ENCODE results near the gene SLC35F2. TPM values are rescaled to one million over a fixed set of nuclear protein-coding genes. Genes with fewer than 3 reads are reported as not detected.

SLC35F2 gene
- polyA plus RNA-seq, 1 of the 3 experiments (the other 2 are of a cell fraction) = 12.4 TPM

DNA sequence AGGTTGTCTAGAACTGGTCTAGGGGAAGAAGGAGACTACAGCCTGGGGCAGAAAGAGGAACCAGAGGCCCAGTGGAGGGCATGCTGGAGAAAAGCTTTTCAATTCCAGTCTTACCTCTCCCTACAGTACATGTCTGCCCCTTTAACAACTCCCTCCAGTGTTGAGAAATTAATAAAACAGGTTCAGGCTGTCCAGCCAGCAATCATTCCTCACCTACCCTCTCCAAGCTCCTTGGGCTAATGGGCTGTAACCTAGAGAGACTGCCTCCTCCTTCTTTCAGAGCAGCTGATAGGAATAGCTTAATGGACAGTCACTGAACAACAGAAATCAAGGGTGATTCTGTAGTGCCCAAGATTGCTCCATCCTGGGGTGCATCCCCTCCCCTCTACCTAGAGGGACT is 8.8 kb downstream of the SLC35F2 start:
- 0 out of 2 replicates have a peak, but pooled peaks cover 3% of the 10 kb centered on the region for H4K20me1 ChIP-seq (ENCODE audit: insufficient read depth)
- no peak overlapping the region for H3K9ac ChIP-seq
- H2AFZ ChIP-seq (ENCODE audit: low read depth) = no peak overlapping the region
- H3K36me3 ChIP-seq (replicated peaks in 1 of 2; ENCODE audit: control insufficient read depth in 1 of 2, insufficient read depth in 2 of 2, low read length in 1 of 2) = no peaks in the 10 kb centered on the region
- CTCF ChIA-PET = interaction anchor here (1.3 kb wide), 1 partner anchor 9 kb away, joined by 3 read pairs; no protein-coding TSS in a partner anchor
- H3K4me3 ChIP-seq (ENCODE audit: low read depth in 2 of 2, low read length in 1 of 2) = no peak overlapping the region
- H3F3A ChIP-seq (replicated peaks; ENCODE audit: insufficient read depth) = peaks cover 3% of the 10 kb centered on the region
- H3K27me3 ChIP-seq (ENCODE audit: insufficient read depth) = no peaks in the 10 kb centered on the region
- no peak overlapping the region for H3K4me2 ChIP-seq
- H3K27ac ChIP-seq (ENCODE audit: low read depth in 2 of 2, low read length in 1 of 2) = no peak overlapping the region
- no peak for DNase-seq
- POLR2A ChIA-PET = no interaction called here
- H3K9me3 ChIP-seq = no peaks in the 10 kb centered on the region
- H3K9me2 ChIP-seq = no peaks in the 10 kb centered on the region
- TF ChIP-seq TCF12 (IDR thresholded peaks at IDR 0.05) (no peak), CHD2 (IDR thresholded peaks at IDR 0.05; ENCODE audit: low read length, partially characterized antibody) (no peak), FOXJ3 (CRISPR knock-in tag; IDR thresholded peaks at IDR 0.05) (no peak), SMC3 (IDR thresholded peaks at IDR 0.05; ENCODE audit: low read depth, low read length) (no peak), RXRA (IDR thresholded peaks at IDR 0.05; ENCODE audit: borderline replicate concordance, low read depth) (no peak), GABPA (IDR thresholded peaks at IDR 0.05; ENCODE audit: low read depth) (no peak), SIN3A (IDR thresholded peaks at IDR 0.05; ENCODE audit: borderline replicate concordance, low read depth, low read length) (no peak), RAD21 (IDR thresholded peaks at IDR 0.05; ENCODE audit: low read length) (no peak), NRF1 (IDR thresholded peaks at IDR 0.05; ENCODE audit: low read depth, low read length) (no peak)
- TF ChIP-seq, protein P1, sequence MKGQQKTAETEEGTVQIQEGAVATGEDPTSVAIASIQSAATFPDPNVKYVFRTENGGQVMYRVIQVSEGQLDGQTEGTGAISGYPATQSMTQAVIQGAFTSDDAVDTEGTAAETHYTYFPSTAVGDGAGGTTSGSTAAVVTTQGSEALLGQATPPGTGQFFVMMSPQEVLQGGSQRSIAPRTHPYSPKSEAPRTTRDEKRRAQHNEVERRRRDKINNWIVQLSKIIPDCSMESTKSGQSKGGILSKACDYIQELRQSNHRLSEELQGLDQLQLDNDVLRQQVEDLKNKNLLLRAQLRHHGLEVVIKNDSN (IDR thresholded peaks at IDR 0.05; ENCODE audit: borderline replicate concordance, low read depth) = no peak
- peaks cover 23% of the 10 kb centered on the region; the same call in 1 of the 2 replicates for H3K79me2 ChIP-seq (ENCODE audit: insufficient read depth)
- peaks cover 0 to 7% of the 10 kb centered on the region in 2 experiments; a peak in 1 of 4 replicates for H3K4me1 ChIP-seq (ENCODE audit: control insufficient read depth in 1 of 2, insufficient read depth in 2 of 2, low read depth in 1 of 2, low read length in 1 of 2)

DNA sequence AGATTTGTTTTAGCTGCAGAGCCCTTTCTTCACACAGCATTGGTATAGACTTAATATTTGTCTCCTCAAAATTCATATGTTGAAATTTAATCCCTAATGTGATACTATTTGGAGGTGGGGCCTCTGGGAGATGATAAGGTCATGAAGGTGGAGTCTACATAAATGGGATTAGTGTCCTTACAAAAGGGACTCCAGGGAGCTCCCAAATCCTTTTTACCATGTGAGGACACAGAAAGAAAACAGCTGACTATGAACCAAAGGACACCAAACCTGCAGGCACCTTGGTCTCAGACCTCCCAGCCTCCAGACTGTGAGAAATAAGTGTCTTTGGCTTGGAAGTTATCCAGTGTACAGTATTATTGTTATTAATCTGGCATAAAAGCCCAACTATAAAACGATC is 10.2 kb downstream of the SLC35F2 start:
- CTCF ChIA-PET = interaction anchor here (1.7 kb wide), 1 partner anchor 11 kb away, joined by 3 read pairs; no protein-coding TSS in a partner anchor
- TF ChIP-seq, protein P2, sequence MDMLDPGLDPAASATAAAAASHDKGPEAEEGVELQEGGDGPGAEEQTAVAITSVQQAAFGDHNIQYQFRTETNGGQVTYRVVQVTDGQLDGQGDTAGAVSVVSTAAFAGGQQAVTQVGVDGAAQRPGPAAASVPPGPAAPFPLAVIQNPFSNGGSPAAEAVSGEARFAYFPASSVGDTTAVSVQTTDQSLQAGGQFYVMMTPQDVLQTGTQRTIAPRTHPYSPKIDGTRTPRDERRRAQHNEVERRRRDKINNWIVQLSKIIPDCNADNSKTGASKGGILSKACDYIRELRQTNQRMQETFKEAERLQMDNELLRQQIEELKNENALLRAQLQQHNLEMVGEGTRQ (IDR thresholded peaks at IDR 0.05; ENCODE audit: borderline replicate concordance, low read depth, low read length) = no peak
- TF ChIP-seq, protein P1 (IDR thresholded peaks at IDR 0.05; ENCODE audit: borderline replicate concordance, low read depth) = no peak
- TF ChIP-seq FOXJ3 (CRISPR knock-in tag; IDR thresholded peaks at IDR 0.05) (no peak), FOSL2 (IDR thresholded peaks at IDR 0.05; ENCODE audit: borderline replicate concordance, low read depth) (no peak), RCOR1 (IDR thresholded peaks at IDR 0.05; ENCODE audit: low read length) (no peak)

More for the DNA sequence above, 10.2 kb downstream of the SLC35F2 start:
- H3F3A ChIP-seq (replicated peaks; ENCODE audit: insufficient read depth) = peaks cover 3% of the 10 kb centered on the region
- H3K4me2 ChIP-seq = no peak overlapping the region
- no peaks in the 10 kb centered on the region for H3K36me3 ChIP-seq (replicated peaks in 1 of 2; ENCODE audit: control insufficient read depth in 1 of 2, insufficient read depth in 2 of 2, low read length in 1 of 2)
- no peak overlapping the region for H2AFZ ChIP-seq (ENCODE audit: low read depth)
- no peaks in the 10 kb centered on the region for H3K27me3 ChIP-seq (ENCODE audit: insufficient read depth)
- no peaks in the 10 kb centered on the region for H3K9me3 ChIP-seq
- WGBS (ENCODE audit: low lambda C conversion rate) = 57% methylated on average over 1 of the region's 1 CpG
- H3K79me2 ChIP-seq (ENCODE audit: insufficient read depth) = peaks cover 19% of the 10 kb centered on the region; the same call in 1 of the 2 replicates
- no peak overlapping the region for H3K9ac ChIP-seq
- H3K4me3 ChIP-seq (ENCODE audit: low read depth in 2 of 2, low read length in 1 of 2) = no peak overlapping the region
- H3K4me1 ChIP-seq (ENCODE audit: control insufficient read depth in 1 of 2, insufficient read depth in 2 of 2, low read depth in 1 of 2, low read length in 1 of 2) = peaks cover 0 to 7% of the 10 kb centered on the region in 2 experiments; a peak in 1 of 4 replicates
- H3K9me2 ChIP-seq = no peaks in the 10 kb centered on the region
- no peak overlapping the region for H3K27ac ChIP-seq (ENCODE audit: low read depth in 2 of 2, low read length in 1 of 2)
- H4K20me1 ChIP-seq (ENCODE audit: insufficient read depth) = 0 out of 2 replicates have a peak, but pooled peaks cover 3% of the 10 kb centered on the region
- DNase-seq = no peak
- POLR2A ChIA-PET = no interaction called here
